ENCODE results near the gene KCNJ10.

GRCh38 chr1:160097151-160097910 lies 27.4 kb upstream of the KCNJ10 start:
- TF ChIP-seq EZH2phosphoT487 (IDR thresholded peaks at IDR 0.05; ENCODE audit: low read depth) (no peak), CTCF (IDR thresholded peaks at IDR 0.05; ENCODE audit: low read depth, low read length) (no peak)

Data from OCI-LY3 (cell line).